Prostate gland (tissue), 2 donors: ENCODE results near the gene CILP2. TPM values are rescaled to one million over a fixed set of nuclear protein-coding genes. Genes with fewer than 3 reads are reported as not detected.

Experiments
- DNase-seq: peaks from one replicate; pipeline ENCODE4 v3.0.0-alpha.2; 2019; ENCODE audit warnings: low spot score
- H3K27ac ChIP-seq, 2 donors: fragments of 200-600 bp; sonication (generic); 2 replicates each; pipeline ENCODE4 v1.5.1; 2017 to 2019
- H3K27me3 ChIP-seq: fragments of 200-600 bp; sonication (generic); replicated peaks from 2 replicates; pipeline ENCODE4 v1.5.1; 2019; ENCODE audit not compliant: insufficient read depth
- H3K36me3 ChIP-seq, 2 donors: fragments of 200-600 bp; sonication (generic); 1 replicate in 1 of 2; 2 replicates in 1 of 2; pipeline versions ENCODE4 v1.5.1 to v1.8.1; 2017 to 2019
- H3K4me1 ChIP-seq: fragments of 200-600 bp; sonication (generic); replicated peaks from 2 replicates; pipeline ENCODE4 v1.5.1; 2019
- H3K4me3 ChIP-seq, 2 donors: fragments of 200-600 bp; sonication (generic); 2 replicates each; pipeline ENCODE4 v1.5.1; 2017 to 2019
- H3K9me3 ChIP-seq: fragments of 200-600 bp; sonication (generic); 2 replicates; pipeline ENCODE4 v1.5.1; 2017
- POLR2A ChIP-seq: fragments of 450-650 bp; IDR thresholded peaks from one replicate; pipeline ENCODE4 v1.6.1; 2016; ENCODE audit warnings: antibody characterized with exemption, mild to moderate bottlenecking
- POLR2AphosphoS5 ChIP-seq: sonication (generic); formaldehyde crosslinking; IDR thresholded peaks from one replicate; pipeline ENCODE4 v1.6.1; 2017; ENCODE audit warnings: antibody characterized with exemption
- WGBS: methylation state at CpG from one replicate; pipeline ENCODE4 v1.1.5; 2018; 5-methylcytosine and 5-hydroxymethylcytosine counted together
- intact Hi-C: fragments of 100-400 bp; cut with DNase I; formaldehyde crosslinking; loops from one replicate; pipeline ENCODE4 v1.14.2; 2022
- total RNA-seq, 2 donors: library from RNA; depleted of rRNA; stranded (reverse); fragments of >200 nt; gene quantifications; one replicate each; pipeline ENCODE4 v1.1.0, GENCODE V29; 2016
- TF ChIP-seq, protein P1 (sequence below), 4 experiments: fragments of 200-600 bp in 2 of 4; fragments of 450-650 bp in 2 of 4; sonication (generic) in 2 of 4; IDR thresholded peaks; 1 replicate in 3 of 4; 2 replicates in 1 of 4; pipeline ENCODE4 v1.5.1; 2016 to 2019; ENCODE audit warnings: antibody characterized with exemption in 4 of 4, mild to moderate bottlenecking in 2 of 4, moderate library complexity in 2 of 4

Gene CILP2
- total RNA-seq, 2 donors from 2014 or later: 0.68 to 3.7 TPM

DNA sequence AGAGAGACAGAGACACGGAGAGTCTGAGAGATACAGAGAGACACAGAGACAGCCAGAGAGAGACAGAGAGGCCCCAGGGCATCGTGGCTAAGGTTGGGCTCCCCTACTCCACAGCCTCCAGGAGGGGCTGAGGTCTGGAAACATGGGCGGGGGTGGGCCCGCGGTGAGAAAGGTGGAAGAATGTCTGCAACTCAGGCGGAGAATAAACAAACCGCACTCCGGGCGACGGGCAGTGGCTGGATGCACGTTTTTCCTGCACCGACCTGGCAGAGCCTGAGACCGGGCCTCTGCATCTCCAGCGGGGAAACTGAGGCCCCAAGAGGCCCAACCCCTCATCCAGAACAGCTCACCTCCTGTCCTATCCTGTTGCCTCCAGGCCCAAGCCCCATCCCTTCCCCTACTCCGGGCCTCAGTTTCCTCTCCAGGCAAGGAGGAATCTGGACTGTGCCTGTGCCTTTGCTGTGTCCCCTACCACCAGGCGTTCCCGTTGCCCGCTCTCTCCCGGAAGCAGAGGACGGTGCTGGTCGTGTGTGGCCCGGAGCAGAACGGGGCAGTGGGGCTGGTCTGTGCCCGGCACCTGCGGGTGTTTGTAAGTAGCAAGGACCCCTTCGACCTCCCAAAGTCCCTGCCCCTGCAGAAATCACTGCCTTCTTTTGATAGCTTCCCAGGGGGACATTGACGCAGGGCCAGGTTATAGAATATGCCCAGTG, 3.4 kb upstream of the CILP2 start:
- no peak for DNase-seq
- Histone ChIP-seq H3K27me3 (no peaks in the 10 kb centered on the region), H3K4me3 (no peak overlapping the region), H3K36me3 (no peaks in the 10 kb centered on the region), H3K4me1 (peaks cover 3% of the 10 kb centered on the region), H3K9me3 (no peaks in the 10 kb centered on the region), H3K27ac (no peak overlapping the region)
- intact Hi-C loops: loop anchor here (5.0 kb wide), 1 partner anchor 423 kb away; no protein-coding TSS in a partner anchor
- WGBS: 67% methylated on average over 27 of the region's 27 CpGs
- TF ChIP-seq, protein P1, sequence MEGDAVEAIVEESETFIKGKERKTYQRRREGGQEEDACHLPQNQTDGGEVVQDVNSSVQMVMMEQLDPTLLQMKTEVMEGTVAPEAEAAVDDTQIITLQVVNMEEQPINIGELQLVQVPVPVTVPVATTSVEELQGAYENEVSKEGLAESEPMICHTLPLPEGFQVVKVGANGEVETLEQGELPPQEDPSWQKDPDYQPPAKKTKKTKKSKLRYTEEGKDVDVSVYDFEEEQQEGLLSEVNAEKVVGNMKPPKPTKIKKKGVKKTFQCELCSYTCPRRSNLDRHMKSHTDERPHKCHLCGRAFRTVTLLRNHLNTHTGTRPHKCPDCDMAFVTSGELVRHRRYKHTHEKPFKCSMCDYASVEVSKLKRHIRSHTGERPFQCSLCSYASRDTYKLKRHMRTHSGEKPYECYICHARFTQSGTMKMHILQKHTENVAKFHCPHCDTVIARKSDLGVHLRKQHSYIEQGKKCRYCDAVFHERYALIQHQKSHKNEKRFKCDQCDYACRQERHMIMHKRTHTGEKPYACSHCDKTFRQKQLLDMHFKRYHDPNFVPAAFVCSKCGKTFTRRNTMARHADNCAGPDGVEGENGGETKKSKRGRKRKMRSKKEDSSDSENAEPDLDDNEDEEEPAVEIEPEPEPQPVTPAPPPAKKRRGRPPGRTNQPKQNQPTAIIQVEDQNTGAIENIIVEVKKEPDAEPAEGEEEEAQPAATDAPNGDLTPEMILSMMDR (IDR thresholded peaks at IDR 0.05): no peak
- TF ChIP-seq POLR2AphosphoS5 (no peak), POLR2A (no peak)

DNA sequence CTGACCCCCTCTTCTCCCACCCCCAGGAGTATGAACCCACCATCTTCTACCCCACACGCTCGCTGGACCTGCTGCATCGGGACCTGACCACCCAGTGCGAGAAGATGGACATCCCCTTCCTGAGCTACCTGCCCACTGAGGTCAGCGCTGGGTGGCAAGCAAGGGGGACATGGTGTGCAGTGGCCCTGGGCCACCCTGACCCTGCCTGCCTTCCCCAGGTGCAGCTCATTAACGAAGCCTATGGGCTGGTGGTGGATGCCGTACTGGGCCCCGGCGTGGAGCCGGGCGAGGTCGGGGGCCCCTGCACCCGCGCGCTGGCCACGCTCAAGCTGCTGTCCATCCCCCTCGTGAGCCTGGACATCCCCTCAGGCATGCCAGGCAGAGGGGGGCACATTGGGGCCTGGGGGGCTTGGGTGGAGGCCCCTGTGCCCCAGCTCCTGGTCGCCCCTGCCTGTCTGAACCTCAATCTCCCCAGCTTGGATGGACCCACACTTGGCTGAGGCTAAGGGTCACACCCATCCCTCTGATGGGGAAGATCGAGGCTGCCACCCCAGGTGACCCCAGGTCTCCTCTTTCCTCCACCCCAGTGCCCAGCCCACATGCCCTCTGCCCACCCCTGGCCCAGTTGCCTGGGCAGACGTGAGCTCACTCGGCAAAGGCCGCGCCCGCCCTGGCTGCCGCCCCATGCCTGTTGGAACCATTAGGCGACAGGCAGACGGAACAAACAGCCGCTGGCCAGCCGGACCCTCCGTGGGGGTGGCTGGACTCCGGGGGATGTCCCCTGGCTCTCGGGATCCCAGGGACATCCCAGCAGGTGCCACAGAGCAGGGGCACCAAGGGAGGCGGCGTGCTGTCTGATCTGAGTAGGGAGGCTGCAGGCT, 2.5 kb upstream of the CILP2 start:
- 95% methylated on average over 19 of the region's 34 CpGs for WGBS
- no peak for DNase-seq
- H3K9me3 ChIP-seq: no peaks in the 10 kb centered on the region
- no peaks in the 10 kb centered on the region for H3K36me3 ChIP-seq
- peaks cover 3% of the 10 kb centered on the region for H3K4me1 ChIP-seq
- intact Hi-C loops: no loop called here
- TF ChIP-seq POLR2A (no peak), POLR2AphosphoS5 (no peak)
- TF ChIP-seq, protein P1 (IDR thresholded peaks at IDR 0.05): no peak
- H3K27ac ChIP-seq: no peak overlapping the region
- H3K4me3 ChIP-seq: no peak overlapping the region
- H3K27me3 ChIP-seq: no peaks in the 10 kb centered on the region

DNA sequence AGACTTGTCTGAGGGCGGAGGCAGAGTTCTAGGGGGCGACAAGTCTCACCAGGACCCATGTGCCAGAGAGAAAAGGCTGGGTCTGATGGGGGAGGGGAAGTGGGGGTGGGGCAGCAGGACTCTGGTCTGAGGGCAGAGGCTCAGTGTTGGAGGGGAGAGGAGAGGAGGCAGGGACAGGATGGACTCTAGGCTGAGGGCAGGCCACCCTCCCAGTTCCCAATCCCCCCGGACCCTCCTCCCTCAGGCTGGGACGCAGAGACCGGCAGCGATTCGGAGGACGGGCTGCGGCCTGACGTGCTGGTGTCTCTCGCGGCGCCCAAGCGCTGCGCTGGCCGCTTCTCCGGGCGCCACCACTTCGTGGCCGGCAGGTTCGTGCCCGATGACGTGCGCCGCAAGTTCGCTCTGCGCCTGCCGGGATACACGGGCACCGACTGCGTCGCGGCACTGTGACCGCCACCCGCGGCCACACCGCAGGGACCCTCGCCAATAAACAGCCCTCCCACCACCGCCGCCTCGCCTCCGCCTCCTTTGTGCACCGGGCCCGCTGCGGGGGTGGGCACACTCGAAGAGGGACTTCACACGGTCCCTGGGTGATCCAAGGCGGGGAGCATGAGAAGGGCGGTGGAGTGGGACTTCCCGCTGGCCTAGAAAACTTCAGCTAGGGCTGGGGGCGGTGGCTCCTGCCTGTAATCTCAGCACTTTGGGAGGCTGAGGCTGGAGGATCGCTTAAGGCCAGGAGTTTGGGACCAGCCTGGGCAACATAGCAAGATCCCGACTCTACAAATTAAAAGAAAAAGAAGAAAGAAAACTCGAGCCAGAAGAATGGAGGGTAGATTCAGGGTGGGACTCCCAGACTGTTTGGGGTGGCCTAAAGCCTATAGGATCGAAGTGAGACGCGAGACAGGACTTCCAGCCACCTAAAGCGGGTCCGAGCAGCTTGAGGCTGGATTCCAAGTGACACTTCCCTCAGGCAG, 703 bp upstream of the CILP2 start:
- Histone ChIP-seq H3K4me1 (peaks cover 8% of the 10 kb centered on the region), H3K9me3 (no peaks in the 10 kb centered on the region), H3K4me3 (peak overlapping the region; percentile 15 to 27), H3K36me3 (no peaks in the 10 kb centered on the region), H3K27me3 (peaks cover 6% of the 10 kb centered on the region), H3K27ac (no peak overlapping the region)
- intact Hi-C loops: no loop called here
- TF ChIP-seq, protein P1 (IDR thresholded peaks at IDR 0.05): no peak
- TF ChIP-seq POLR2A (no peak), POLR2AphosphoS5 (no peak)
- 33% methylated on average over 54 of the region's 59 CpGs for WGBS
- DNase-seq: no peak

DNA sequence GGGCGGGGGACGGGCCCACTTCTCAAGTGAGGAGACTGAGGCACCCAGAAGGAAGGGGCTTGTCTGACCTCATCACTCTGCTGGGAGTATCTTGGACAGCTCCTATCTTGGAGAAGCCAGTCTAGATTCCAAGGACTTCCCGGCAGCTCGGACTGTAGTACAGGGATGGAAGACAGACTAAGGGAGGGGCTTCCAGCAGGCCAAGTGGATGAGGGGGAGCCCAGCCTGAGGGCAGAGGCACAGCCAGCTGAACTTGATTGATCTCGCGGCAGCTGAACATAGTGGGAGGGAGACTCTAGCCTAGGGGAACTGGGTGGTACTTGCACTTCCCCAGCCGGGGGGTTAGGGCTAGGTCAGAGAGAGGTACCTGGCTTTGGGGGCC, 711 bp downstream of the CILP2 start:
- 27% methylated on average over 7 of the region's 7 CpGs for WGBS
- H3K27me3 ChIP-seq: peaks cover 6% of the 10 kb centered on the region
- no peaks in the 10 kb centered on the region for H3K36me3 ChIP-seq
- H3K9me3 ChIP-seq: no peaks in the 10 kb centered on the region
- intact Hi-C loops: no loop called here
- H3K4me3 ChIP-seq: no peak overlapping the region
- no peak overlapping the region for H3K27ac ChIP-seq
- no peak for DNase-seq
- no peak for TF ChIP-seq POLR2AphosphoS5
- TF ChIP-seq, protein P1 (IDR thresholded peaks at IDR 0.05): no peak
- TF ChIP-seq POLR2A: no peak
- H3K4me1 ChIP-seq: peaks cover 8% of the 10 kb centered on the region
